T-helper 1 cell (primary cell): Measurements from ENCODE around the gene TUBGCP3.
A peak's percentile ranks its signal among the peaks of the same experiment; 100 is the strongest.

ENCODE experiments used
- DNase-seq, 5 donors: peaks; one replicate each; pipeline ENCODE4 v3.0.0-alpha.2; 2012 to 2020

Gene TUBGCP3

DNA sequence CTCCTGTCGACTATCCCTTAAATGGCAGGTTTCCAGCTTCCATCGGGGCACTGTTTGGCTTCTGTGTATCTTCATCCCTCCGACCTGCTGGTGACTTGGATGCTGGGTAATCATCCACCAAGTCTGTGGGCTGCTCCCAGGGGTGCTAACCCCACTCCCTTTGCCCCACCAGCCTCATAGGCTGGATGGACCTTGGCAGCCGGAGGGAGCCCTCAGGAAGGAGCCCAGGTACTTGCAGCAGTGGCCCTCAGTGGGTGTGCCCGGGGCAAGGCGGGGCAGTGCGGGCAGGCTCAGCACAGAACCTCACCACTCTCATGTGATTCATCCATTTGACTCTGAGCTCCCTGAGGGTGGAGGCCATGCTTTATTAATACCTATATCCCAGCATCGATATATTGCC is 27.4 kb upstream of the TUBGCP3 start:
- no peak for DNase-seq

DNA sequence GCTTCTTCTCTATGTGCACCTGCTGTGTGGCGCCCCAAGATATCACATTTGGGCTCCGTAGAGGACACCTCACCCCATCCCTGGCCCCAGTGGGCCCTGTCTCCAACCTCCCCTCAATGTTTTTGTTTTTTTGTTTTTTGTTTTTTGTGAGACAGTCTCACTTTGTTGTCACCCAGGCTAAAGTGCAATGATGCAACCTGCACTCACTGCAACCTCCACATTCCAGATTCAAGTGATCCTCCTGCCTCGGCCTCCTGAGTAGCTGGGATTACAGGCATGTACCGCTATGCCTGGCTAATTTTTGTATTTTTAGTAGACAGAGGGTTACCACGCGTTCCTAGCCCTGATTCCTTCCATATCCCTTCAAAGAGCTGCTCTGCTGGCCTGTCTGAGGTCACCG is 26.9 kb upstream of the TUBGCP3 start:
- DNase-seq = no peak

DNA sequence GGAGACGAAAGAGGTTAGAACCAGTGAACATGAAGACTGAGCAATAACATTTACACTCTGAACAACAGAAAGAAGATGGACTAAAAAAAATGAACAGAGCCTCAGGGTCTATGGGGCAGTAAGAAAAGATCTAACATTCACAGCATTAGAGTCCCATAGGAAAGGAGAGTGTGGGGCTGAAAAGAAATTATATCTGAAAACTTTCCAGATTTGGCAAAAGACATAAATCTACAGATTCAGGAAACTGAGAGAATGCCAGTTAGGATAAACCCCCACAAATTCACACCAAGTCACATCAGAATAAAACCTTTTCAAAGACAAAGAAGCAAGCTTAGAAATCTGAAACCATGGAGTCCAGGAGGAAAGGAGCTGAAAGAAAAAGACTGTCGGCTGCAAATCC is 20.3 kb upstream of the TUBGCP3 start:
- no peak for DNase-seq

DNA sequence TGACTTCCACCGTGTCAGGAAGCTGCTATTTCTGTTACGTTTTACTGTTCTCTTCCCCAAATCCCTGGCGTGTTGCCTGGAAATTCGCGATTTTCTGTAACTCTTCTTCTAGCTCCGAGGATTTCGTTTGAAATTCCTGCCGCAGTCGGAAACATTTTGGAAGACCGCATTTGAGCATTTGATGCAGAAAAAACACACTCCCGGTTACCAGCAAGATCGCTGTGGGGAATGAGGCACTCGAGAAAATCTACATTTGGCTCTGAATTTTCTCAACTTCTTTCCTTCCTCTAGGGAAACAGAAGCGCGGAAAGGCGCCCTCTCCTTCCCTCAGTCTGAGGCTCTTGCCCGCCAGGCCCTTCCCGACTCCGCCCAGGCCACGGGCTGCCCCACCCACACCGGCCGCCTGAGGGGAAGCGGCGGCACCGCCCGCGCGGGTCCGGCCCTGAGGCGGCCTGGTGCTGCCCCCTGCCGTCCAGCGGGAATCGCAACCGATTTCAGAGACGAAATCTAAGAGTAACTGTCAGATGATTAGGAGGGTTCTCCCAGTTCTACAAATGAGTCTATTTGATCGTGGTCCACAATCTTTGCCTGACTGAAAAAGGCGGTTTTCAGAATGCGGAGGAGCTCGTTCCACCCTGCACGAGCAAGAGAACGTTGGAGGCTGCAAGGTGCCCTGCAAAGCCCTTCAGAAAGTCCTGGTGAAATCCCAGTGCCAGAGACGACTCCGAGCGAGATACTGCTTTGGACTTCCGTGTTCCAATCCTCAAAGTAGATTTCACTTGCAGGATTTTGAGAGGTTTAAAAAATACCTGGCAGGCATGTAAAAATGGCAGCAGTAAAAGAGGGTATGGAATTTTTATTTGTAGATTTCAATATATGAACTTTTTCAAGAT is 18.4 kb upstream of the TUBGCP3 start:
- DNase-seq = peak; percentile 62 to 82 (median 74)

DNA sequence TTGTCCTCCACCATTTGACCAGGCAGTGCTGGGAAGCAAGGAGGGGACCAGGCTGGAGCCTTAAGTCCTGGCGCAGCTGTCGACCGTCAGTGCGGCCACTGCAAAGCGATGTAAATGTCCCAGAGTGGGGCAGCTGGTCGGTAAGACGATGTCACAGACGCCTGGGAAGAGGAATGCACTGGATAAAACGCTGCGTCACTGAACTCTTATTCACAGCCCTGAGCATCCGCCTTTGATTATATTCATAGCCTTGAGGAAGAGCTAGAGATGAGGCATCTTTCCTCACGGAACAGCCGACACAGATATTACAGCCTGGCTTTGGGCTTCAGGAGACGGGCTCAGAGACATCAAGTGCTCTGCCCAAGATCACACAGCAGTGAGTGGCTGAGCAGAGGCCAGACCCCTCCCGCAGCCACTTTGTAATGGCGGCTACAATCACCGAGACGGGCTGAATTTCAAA is 17.6 kb upstream of the TUBGCP3 start:
- DNase-seq = no peak

DNA sequence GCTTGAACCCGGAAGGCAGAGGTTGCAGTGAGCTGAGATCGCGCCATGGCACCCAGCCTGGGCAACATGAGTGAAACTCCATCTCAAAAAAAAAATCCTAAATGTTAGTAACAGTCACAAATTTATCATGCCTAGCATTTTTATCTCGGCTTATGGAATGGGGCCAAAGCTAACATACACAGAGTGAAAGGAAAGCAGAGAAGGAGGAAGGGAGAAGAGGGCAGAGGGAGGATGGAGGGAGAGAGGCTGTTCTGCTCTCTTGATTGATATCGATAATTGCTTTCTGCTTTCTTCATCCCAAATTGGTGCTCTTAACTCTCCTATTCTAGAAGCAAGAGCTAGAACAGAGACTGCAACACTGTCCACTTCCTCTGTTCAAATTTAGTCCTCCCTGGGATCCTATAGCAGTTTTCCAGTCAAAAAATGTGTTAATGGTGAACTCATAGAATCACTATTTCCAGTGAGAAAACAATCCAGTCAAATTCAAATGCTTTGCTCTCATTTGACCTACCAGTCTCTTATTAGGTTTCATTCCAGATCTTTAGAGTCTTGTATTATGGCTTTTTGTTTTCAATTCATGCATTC is 15.8 kb upstream of the TUBGCP3 start:
- DNase-seq = no peak

DNA sequence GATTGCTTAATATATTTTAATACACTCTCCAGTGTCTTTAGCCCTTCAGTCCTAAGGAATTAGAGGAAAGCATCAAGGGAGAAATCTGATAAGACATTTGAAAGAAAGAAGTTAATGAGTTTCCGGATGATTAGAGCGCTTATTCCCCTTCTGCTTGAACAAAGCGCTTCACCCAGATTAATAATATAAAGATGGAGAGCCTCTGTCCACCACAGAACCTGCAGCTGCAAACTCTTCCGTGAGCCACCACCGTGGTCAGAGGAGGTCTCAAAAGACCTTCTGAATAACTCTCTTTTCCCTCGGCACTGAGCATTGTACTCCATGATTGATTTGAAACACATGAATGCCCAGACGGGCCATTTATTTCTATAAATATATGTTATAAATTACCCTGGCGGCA is 14.2 kb upstream of the TUBGCP3 start:
- no peak for DNase-seq

DNA sequence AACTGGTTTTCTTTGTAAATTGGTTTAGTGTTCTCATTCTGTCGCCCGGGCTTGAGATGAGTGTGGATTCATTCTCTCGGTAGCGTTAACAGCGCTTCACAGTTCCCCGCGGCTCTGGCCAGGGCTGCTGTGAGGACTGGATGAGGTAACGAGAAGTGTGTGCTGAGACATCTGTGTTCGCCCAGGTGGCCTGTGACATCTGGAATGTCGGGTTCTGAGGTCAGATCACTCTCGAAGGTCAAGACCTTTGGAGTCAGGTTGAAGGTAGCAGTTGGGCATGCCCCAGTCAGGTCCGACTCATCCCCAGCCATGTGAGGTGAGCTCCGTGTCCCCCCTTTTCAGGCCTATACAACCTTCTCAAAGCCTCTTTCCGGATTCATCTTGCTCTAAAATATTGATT is 13.4 kb upstream of the TUBGCP3 start:
- no peak for DNase-seq

DNA sequence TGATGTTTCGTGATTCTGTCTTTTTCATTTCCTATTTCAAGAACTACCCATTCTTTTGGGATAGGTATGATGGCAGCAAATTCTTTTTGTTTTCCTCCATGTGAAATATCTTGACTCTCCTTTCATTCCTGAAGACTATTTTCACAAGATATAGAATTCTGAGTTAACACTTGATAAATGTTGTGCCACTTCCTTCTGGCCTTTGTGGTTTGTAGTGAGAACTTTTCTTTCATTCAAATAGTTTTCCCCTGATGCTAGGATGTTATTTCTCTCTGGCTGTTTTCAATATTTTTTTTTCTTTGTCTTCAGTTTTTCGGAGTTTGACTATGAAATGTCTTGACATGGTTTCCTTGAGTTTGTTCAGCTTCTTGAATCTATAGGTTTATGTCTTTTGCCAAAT is 8.3 kb upstream of the TUBGCP3 start:
- no peak for DNase-seq

DNA sequence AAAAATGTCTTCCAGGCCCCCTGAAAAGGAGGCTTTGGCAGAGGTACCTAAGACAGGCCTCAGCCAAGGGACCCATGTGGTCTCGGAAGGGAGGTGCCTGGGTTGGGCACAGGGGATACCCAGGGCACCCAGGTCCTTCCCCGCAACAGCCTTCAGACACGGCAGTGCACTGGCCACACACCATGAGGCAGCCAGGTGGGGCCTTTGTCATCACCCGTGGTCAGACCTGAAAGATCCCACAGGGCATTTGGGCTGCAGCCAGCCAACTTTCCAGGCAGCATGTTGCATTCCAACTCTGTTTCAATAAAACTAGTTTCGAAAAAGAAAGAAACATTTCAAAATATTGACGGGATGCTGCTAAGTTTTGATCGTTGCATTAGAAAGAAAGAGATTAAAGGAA is 4.7 kb upstream of the TUBGCP3 start:
- no peak for DNase-seq

DNA sequence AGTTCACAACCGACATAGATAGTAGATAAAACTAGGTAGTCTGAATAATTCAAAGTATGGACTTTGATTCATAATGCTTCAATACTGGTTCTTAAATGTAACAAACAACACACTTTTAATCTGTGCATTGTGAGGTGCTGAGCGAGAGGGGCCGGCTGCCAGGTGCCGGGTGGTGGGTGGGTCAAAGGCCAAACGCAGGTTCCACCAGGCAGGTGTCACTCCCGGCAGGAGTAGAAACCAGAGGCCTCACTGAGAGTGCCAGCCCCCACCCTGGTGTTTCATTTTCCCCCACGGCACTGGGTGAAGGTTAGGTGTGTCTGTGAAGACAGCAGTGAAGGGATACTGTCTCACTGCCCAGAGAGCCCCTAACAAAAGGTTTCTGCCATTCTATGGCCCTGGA is 4.2 kb upstream of the TUBGCP3 start:
- DNase-seq = no peak

DNA sequence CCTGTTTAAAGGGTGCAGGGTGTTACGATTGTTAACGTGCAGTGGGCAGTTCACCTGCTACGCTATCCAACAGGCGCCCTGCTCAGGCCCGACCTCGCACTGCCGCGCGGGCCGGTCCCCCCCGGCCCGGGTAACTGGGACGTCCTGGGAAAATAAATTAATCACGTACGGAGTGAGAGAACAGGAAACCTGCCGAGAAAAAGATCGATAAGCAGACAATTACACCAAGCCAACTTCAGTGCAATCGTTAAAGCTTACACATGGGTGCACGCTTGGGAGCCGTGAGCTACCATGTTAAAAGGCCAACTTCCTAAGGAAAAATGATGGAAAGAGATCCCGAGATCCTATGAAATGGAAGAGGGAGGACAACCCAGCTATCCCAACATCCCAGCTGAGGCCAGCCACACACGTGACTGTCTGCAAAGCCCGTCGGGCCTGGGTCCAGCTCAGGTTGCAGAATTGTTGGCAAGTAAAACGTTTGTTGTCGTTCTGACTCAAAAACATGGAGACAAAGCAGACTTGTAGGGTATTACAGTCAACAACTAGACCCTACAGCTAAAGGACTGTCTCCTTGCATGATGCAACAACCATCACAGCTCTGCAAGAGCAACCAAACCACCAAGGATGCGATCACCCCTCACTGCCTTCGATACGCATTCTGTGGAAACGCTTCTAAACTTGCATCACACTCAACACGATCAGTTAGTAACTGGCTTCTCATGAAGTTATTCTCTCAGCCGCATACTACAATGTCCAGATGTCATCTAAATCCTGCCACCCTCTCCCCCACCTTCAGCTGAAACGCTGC is 741 bp upstream of the TUBGCP3 start:
- DNase-seq = peak in 1 of 5 donors; percentile 21

DNA sequence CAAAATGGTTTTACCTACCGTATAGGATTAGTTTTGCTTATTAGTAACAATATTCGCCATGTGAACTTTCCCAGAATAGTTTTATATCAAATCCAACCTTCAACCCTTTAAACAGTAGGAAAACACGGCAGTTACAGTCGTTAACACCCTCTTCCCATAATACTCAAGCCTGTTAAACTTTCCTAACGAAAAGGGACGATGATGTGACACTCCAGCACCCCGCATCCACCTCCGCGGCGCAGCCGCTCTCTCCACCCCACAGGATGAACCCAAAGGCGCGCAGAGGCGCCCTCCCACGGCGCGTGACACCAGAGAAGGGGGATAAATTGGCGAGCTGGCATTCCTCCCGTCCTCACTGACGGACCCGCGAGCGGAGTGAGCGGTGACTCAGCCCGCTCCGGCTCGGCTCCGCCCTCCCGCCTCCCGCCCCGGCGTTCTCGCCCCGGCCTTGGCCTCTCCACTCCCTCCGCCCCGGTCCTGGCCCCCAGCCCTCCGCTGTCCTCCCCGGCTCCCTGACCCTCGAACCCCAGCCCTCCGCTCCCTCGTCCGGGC is 665 bp downstream of the TUBGCP3 start:
- peak; percentile 28 to 67 (median 55) for DNase-seq

DNA sequence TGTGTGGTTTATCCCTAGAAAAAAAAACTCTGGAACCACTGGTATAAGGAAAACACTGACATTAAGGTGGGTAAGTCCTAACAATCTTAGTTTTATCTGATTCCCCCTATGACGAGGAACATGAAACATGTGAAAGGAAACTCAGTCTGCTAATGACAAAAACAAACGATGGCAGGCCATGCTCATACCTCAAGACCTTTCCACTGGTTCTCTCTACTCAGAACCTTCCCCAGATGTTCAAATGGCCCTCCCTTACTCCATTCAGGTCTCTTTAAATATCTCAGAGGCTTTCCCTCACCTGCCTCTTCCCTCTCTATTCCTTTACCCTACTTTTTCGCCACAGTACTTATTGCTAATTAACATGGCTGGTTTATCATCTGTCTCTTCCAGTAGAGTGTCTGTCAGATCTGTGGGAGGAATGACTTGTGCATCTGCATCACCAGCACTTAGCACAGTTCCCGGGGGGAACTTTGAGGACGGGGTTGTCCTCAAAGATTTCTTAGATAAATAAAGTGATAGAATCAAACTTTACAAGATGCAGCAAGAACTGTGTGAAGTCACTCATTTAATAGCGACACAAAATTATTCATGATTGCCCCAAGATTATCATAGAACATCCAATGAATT is 1.5 kb downstream of the TUBGCP3 start:
- DNase-seq = no peak

DNA sequence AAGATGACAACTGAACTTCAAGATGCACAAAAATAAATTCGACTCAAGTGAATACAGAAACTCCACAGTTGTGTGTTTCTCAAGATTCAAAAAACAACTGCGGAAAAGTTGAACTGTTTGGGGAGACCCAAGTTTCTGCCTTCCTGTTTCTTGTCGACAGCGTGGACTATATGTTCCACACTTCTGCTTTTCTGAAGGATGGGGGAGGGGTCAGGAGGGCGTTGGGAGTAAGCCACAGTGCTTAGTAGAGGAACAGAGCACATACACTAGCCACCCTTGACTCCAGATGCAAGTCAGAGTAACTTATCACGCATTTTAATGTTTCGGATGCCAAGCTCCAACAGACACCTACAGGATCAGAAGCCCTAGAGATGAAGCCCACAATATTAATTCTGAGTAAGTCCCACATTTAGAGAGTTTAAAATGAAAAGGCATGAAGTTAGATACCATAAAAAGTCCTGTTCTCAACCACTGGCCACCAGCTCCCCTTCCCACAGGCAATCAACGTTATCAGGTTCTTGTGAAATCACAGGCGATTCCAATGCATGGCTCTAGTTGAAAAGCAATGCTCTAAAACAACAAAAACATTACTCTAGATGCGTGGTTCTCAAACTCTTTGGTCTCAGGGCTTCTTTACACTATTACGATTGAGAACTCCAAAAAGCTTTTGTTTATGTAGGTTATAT is 4.2 kb downstream of the TUBGCP3 start:
- DNase-seq = no peak

DNA sequence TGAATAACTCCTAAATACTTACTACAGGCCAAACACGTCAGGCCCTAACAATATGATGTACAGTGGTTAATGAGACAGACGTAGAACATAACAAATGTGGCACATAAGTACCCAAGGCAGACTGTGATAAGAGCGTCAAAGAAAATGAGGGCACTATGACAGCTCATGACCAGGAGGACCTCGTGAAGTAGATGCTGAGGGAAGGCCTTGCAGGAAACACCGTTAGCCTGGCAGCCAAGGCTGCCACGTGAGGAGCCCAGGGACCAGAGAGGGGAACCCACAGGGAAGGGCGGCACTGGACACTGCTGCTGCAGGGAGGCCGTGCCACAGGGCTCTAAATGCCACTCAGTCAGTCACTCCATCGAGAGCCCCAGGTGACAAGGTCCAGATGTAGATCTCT is 5.7 kb downstream of the TUBGCP3 start:
- DNase-seq = no peak

DNA sequence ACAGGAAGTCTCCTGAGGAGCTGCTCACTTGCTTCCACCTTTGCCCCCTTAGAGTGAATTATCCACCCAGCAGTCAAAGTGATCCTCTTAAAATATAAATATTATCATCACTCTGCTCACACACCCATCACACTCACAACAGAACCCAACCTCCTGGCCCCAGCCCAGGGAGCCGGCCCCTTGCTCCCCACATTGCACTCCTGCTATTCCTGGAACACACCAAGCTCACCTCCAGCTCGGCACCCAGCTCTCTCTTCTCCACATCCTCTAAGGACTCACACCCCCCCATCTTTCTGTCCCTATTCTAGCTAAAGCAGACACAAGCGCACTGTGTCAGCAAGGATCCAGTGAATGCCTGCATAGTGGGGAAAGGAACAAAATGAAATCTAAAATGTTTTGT is 7.0 kb downstream of the TUBGCP3 start:
- DNase-seq = no peak

DNA sequence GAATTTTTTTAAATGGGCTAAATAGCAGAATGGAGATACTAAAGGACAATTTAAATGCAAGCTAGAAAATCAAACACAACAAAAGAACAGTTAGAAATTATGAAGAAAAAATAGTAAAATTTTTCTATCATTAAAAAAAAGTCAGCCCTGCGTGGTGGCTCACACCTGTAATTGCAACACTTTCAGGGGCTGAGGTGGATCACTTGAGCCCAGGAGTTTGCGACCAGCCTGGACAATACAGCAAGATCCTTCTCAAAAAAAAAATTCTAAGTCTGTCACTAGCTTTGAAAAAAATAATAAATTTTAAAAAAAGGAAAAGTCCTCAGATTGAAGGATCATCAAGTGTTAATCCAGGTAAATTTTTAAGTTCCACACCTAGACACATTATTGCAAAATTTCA is 7.7 kb downstream of the TUBGCP3 start:
- no peak for DNase-seq

DNA sequence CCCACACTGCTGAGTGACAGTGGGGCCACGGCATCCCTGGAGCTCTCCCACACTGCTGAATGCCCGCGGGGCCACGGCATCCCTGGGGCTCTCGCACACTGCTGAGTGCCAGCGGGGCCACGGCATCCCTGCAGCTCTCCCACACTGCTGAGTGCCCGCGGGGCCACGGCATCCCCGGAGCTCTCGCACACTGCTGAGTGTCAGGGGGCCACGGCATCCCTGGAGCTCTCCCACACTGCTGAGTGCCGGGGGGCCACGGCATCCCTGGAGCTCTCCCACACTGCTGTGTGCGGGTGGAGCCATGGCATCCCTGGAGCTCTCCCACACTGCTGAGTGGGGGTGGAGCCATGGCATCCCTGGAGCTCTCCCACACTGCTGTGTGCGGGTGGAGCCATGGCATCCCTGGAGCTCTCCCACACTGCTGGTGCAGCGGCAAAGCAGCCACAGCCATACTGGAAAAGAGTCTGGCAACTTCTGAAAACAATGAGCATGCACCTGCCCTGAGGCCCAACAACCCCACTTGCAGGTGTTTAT is 8.6 kb downstream of the TUBGCP3 start:
- no peak for DNase-seq

DNA sequence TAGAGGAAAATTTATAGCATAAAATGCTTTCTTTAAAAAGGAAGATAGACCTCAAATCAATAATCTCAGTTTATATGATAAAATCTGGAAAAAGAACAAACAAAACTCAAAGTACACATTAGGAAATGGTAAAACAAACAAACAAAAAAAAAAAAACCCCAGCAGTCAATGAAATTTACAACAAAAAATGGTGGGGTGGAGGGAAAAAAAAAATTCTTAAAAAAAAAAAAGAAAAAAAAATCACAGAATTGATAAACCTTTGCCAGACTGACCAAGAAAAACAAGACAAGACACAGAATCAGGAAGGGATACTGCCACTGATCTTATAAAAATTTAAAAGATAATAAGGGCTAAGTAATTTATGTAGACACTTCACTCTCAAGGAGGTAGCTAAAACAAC is 11.2 kb downstream of the TUBGCP3 start:
- no peak for DNase-seq

DNA sequence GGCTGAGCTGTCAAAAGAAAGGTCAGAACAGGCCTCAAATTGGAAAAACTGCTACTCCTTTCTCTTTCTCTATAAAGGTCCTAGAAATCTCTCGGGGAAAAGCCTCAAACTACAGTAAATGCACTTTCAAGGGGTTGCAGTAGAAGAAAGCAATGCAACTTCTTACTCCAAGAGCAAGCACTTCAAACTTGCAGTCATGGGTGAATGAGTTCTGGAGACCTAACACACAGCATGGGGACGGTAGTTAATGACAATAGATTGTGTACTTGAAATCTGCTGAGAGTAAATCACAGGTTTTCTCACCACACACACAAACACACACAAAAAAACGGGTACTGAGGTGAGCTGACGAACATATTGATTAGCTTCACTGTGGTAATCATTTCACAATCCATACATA is 11.8 kb downstream of the TUBGCP3 start:
- DNase-seq = no peak

DNA sequence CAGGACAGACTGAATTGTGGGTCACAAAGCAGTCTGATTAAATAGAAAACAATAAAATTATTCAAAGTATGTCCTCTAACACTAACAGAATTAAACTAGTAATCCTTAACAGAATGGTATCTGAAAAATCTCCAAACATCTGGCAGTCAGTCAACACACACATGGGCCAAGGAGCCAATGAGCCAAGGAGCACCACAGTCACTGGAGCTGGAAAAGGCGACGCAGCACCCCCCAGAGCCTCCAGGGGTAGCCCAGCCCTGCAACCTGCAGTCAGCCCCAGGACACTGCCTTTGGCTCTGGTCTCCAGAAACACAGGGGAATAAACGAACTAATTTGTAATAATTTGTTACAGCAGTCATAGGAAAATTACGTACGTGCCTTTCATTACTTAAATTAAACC is 12.3 kb downstream of the TUBGCP3 start:
- DNase-seq = no peak
